COLO668 (cell line): ENCODE results near the gene SPATA9.

Experiments
- DNase-seq: peaks from one replicate; lab custom pipeline; 2025; ENCODE audit not compliant: unreplicated experiment; lab: John Stamatoyannopoulos, UW

SPATA9 gene

GRCh38 chr5:95682891-95683290 lies at the start of gene SPATA9:
Gene SPATA9 (minus strand): TSS chr5:95682991. CDS start chr5:95682854, 137 bp downstream.
- no peak for DNase-seq

GRCh38 chr5:95731571-95732554 lies 49.1 kb upstream of the SPATA9 start:
- peak; percentile 69 for DNase-seq

GRCh38 chr5:95730730-95731570 lies 48.2 kb upstream of the SPATA9 start, which contains the start of gene RHOBTB3:
Gene RHOBTB3 (plus strand): TSS chr5:95731336. CDS start chr5:95731683, 347 bp downstream.
- peak; percentile 77 for DNase-seq

DNA sequence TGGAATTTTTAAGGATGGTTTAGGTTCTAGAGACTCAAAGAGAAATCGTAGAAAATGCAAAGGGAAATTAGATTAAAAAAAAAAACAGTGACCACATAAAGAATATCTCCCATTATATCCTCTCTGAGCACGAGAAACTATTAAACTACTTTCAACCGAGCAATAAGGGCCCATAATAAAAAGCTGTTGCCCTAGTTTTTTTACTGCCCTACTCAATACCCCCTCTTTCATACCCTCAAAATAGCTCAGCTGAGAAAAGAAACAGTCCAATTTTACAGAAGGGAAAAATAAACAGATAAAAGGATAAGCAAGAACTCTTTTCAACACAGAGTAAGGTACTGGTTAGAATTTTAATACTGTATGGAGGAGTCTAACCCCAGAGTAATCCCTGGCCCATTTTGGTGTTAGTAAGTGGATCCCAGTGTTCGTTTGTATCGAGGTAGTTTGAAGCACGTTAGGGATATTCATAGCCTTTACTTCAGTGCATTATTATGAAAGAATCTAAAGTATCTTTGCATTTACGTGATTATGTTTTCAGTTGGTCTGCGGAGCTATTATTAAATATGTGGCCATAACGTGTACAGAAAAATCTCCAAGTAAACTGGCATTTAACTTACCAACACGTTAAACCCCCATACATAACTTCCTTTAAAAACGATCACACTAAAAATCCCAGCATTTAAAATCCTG lies 47.4 kb upstream of the SPATA9 start:
- DNase-seq = no peak

GRCh38 chr5:95729115-95730010 lies 46.6 kb upstream of the SPATA9 start:
- no peak for DNase-seq

DNA sequence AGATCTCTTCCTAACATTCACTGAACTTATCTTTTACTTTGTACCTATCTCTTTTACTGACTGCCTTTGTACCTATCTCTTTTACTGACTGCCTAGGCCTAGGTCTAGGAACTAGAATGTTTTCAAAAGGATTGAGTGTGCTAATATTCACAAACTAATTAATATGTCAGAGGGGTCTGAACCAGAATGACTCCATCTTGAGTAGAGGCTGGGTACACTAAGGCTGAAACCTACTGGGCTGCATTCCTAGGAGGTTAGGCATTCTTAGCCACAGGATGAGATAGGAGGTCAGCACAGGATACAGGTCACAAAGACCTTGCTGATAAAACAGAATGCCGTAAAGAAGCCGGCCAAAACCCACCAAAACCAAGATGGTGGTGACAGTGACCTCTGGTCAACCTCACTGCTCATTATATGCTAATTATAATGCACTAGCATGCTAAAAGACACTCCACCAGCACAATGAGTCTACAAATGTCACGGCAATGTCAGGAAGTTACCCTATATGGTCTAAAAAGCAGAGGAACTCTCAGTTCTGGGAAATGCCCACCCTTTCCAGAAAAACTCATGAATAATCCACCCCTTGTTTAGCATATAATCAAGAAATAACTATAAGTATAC lies 45.8 kb upstream of the SPATA9 start:
- DNase-seq = no peak

DNA sequence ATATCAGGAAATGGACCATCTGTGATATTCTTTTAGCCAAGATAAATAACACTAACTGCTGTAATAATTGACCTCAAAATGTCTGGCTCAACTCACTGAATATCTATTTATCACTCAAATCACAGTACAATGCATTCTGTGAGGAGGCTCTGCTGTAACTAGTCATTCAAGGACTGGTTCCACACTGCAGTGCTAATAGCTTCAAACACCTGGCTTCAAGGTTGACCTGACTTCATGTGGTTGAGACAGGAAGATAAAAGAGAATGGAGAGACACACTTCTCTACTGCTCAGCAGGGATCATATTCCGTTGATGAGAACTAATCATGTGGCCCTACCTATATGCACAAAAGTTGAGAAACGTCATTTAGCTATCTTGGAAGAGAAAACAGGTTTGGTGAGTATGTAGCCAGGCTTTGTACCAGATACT lies 45.0 kb upstream of the SPATA9 start:
- DNase-seq = peak; percentile 31

GRCh38 chr5:95726811-95727763 lies 44.3 kb upstream of the SPATA9 start:
- no peak for DNase-seq

GRCh38 chr5:95725937-95726810 lies 43.4 kb upstream of the SPATA9 start:
- DNase-seq = no peak

DNA sequence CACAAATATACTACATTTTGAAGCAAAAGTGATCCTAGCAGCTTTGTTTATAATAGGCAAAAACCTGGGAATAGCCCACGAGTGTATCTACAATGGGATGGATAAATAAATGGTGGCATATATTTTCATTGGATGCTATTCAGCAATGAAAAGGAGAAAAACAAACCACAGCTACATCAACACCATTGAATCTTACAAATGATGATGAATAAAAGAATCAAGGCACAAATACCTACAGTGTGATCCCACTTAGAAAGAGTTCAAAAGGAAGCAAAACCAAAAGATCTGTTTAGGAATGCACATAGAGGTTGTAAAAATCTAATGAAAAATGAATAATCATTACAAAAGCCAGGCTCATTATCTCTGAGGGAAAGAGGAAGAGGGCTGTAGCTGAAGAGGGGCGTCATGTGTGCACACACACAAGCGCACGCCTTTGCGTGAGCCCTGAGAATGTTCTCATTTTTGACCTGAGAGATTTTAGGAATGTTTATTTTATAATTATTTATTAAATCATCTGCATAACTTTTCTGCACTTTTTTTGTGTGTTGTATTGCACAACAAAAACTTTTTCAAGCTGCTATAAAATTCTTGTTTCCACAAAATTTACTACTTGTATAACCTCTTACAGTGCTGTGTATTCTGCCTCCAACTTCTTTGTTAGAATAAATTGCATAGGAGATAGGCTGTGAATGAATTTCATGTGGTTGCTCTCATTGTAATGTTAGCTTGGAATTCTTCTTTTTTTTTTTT lies 42.5 kb upstream of the SPATA9 start:
- DNase-seq = no peak

- DNase-seq = no peak
These were observed 41.0 kb upstream of the SPATA9 start for GRCh38 chr5:95723632-95724369.

GRCh38 chr5:95721582-95722295 lies 38.9 kb upstream of the SPATA9 start:
- no peak for DNase-seq

- no peak for DNase-seq
These were observed 37.4 kb upstream of the SPATA9 start for GRCh38 chr5:95720094-95720786.

GRCh38 chr5:95718738-95719137 lies 35.9 kb upstream of the SPATA9 start:
- DNase-seq = no peak

DNA sequence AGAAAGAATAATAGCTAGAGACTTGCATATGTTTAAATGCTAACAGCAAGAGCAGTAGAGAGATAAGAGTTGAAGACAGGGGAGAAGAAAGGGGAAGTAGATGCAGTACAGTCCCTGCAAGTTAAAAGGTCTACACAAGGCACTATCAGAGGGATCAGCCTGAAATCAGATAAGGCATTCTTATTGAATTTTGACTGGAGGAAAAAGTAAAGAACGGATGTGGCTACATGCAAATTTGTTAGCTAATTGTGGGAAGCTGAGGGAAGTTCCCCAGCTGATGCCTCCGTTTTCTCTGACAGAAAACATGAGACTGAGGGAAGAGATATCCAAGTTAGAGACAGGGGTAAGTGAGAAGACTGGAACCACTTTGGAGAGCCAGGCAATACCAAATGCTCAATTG lies 35.4 kb upstream of the SPATA9 start:
- no peak for DNase-seq
